Choroid plexus epithelial cell (primary cell): ENCODE data around the gene HNRNPF.
"Not testable (repeated sequence)": the region's sequence is repeated elsewhere in the genome, so short reads cannot be mapped to it uniquely, and the experiment has no call there.

Experiments
- DNase-seq: peaks from one replicate; pipeline ENCODE4 v3.0.0-alpha.2; 2010; ENCODE audit warnings: low read depth
- H3K4me3 ChIP-seq: 2 replicates; pipeline ENCODE4 v1.5.1; 2011; ENCODE audit warnings: low read depth, mild to moderate bottlenecking, control low read depth, low read length, moderate library complexity
- TF ChIP-seq, protein P1 (sequence below): conservative IDR thresholded peaks from 2 replicates; pipeline ENCODE4 v1.5.1; 2011; ENCODE audit warnings: low read depth, mild to moderate bottlenecking, control low read depth, inconsistent platforms, low read length, moderate library complexity

Gene HNRNPF

GRCh38 chr10:43339136-43339535 is 69.8 kb downstream of the HNRNPF start:
- TF ChIP-seq, protein P1, sequence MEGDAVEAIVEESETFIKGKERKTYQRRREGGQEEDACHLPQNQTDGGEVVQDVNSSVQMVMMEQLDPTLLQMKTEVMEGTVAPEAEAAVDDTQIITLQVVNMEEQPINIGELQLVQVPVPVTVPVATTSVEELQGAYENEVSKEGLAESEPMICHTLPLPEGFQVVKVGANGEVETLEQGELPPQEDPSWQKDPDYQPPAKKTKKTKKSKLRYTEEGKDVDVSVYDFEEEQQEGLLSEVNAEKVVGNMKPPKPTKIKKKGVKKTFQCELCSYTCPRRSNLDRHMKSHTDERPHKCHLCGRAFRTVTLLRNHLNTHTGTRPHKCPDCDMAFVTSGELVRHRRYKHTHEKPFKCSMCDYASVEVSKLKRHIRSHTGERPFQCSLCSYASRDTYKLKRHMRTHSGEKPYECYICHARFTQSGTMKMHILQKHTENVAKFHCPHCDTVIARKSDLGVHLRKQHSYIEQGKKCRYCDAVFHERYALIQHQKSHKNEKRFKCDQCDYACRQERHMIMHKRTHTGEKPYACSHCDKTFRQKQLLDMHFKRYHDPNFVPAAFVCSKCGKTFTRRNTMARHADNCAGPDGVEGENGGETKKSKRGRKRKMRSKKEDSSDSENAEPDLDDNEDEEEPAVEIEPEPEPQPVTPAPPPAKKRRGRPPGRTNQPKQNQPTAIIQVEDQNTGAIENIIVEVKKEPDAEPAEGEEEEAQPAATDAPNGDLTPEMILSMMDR: no peak
- DNase-seq: no peak
- no peak overlapping the region for H3K4me3 ChIP-seq

- TF ChIP-seq, protein P1: no peak
- no peak overlapping the region for H3K4me3 ChIP-seq
- no peak for DNase-seq
Measured at GRCh38 chr10:43338117-43338516, 70.9 kb downstream of the HNRNPF start.

DNA sequence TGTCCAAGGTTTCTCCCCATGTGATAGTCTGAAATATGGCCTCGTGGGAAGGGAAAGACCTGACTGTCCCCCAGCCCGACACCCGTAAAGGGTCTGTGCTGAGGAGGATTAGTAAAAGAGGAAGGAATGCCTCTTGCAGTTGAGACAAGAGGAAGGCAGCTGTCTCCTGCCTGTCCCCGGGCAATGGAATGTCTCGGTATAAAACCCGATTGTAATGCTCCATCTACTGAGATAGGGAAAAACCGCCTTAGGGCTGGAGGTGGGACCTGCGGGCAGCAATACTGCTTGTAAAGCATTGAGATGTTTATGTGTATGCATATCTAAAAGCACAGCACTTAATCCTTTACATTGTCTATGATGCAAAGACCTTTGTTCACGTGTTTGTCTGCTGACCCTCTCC is 71.5 kb downstream of the HNRNPF start:
- DNase-seq, H3K4me3 ChIP-seq: not testable (repeated sequence)

- no peak for DNase-seq
- no peak overlapping the region for H3K4me3 ChIP-seq
- TF ChIP-seq, protein P1: no peak
Measured at GRCh38 chr10:43336641-43337318, 72.2 kb downstream of the HNRNPF start.

DNA sequence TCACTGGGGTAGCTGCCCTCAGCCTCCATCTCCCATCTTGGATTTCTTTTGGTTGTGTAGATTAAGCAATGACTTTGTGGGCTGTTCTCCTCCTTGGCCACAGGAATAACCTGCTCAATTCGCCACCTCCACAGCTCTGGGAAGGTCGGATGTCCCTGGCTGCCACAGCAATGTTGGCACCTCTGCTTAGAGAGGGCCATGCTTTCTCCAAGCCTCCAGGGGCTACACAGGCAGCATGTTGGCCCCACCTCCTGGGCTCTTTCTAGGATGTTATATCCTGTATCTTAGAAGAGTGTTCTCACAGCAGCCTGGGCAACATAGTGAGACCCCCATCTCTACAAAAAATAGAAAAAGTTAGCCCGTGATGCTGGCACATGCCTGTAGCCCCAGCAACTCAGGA is 72.9 kb downstream of the HNRNPF start:
- DNase-seq: no peak
- TF ChIP-seq, protein P1: no peak
- H3K4me3 ChIP-seq: no peak overlapping the region
